Mesodermal cell (in vitro differentiated cells): ENCODE measurements around the gene IL36G.

Source experiments
- H3K27ac ChIP-seq: 2 replicates; pipeline ENCODE4 v1.7.0; 2013; ENCODE audit warnings: mild to moderate bottlenecking, low read depth, low read length, moderate library complexity; ENCODE audit not compliant: severe bottlenecking
- H3K36me3 ChIP-seq: 2 replicates; pipeline ENCODE4 v1.7.1; 2013; ENCODE audit warnings: mild to moderate bottlenecking, low read length, moderate library complexity; ENCODE audit not compliant: control insufficient read depth, insufficient read depth
- H3K4me1 ChIP-seq: one replicate; pipeline ENCODE4 v1.7.1; 2013; ENCODE audit warnings: mild to moderate bottlenecking, low read length; ENCODE audit not compliant: insufficient read depth, control insufficient read depth, poor library complexity, severe bottlenecking
- H3K4me3 ChIP-seq: 2 replicates; pipeline ENCODE4 v1.7.0; 2013; ENCODE audit warnings: low read length, control low read depth, mild to moderate bottlenecking; ENCODE audit not compliant: insufficient read depth, poor library complexity, severe bottlenecking; ENCODE audit errors: extremely low read depth
- H3K9me3 ChIP-seq: 2 replicates; pipeline ENCODE4 v1.7.1; 2013; ENCODE audit warnings: mild to moderate bottlenecking, low read length, moderate library complexity; ENCODE audit not compliant: control insufficient read depth
- WGBS, 2 experiments: methylation state at CpG; one replicate each; pipeline ENCODE4 v1.1.5; 2013; ENCODE audit warnings: missing lambda C conversion rate in 2 of 2; ENCODE audit not compliant: insufficient coverage in 2 of 2; 5-methylcytosine and 5-hydroxymethylcytosine counted together

Gene IL36G

DNA sequence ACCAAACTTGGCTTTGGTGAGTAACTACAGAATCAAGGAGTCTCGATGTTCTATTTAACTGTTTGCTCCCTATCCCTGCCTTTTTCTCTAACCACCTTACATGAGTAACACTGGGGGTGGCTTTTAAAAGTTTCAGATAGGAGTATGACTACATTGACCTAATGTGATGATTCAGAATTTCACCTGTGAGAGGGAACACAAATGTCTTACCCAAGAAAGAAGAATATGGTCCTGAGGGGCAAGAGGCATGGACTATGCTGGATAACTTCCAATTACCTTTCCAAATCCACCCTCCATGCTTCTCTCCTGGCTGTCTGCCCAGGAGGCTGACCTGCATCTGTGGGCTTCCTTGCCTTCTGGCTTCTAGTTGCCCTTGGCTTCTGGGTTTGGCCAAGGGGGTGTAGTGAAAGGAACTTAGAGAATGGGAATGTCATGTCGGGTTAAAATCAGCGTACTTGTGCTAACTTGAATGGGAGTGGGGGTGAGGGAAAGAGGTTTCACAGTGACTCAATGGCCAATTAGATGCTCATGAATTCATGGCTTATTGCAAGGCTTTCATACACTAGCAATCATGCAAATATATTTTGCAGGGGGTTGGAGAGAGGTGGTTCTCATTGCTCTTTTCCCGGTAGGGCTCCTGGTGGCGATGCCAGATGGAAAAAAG, 5.3 kb upstream of the IL36G start:
- H3K4me3 ChIP-seq = no peak overlapping the region
- H3K36me3 ChIP-seq = no peaks in the 10 kb centered on the region
- no peak overlapping the region for H3K27ac ChIP-seq
- no peaks in the 10 kb centered on the region for H3K9me3 ChIP-seq
- no peaks in the 10 kb centered on the region for H3K4me1 ChIP-seq
- WGBS, 2 experiments = 93 to 100% methylated on average over 2 to 4 of the region's 5 CpGs

DNA sequence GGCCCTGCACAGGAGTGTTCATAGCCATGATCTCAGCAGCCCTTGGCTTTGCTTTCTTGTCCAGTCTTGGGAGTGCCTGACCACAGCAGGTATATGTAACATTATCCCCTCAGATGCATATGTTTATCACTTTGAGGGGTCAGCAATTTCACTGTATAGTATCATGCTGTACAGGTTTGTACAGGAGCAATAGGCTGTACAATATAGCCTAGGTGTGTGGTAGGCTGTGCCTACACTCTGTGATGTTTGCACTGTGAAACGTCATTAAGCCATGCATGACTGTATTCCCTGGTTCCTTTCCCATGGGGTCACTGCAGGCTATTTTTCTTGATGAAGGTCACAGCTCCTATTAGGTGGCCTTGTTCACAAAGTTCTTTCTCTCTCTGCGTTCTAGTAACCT, 4.7 kb upstream of the IL36G start:
- WGBS, 2 experiments = 52 to 56% methylated on average over 2 of the region's 2 CpGs
- Histone ChIP-seq H3K9me3 (no peaks in the 10 kb centered on the region), H3K4me1 (no peaks in the 10 kb centered on the region), H3K36me3 (no peaks in the 10 kb centered on the region), H3K4me3 (no peak overlapping the region), H3K27ac (no peak overlapping the region)

DNA sequence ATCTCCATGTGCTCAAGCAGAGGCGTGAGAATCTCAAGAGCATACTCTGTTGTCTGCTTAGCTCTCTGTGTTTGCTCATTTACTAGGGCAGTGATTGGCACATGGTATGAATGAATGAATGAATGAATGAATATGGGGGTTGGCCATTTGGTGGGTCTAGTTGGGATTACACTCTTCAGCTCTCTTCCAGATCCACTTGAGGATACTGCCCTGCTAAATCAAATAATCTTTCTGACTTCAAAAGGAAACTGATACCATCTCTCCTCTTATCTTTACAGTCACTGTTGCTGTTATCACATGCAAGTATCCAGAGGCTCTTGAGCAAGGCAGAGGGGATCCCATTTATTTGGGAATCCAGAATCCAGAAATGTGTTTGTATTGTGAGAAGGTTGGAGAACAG, 1.9 kb downstream of the IL36G start:
- no peaks in the 10 kb centered on the region for H3K4me1 ChIP-seq
- H3K27ac ChIP-seq = no peak overlapping the region
- H3K36me3 ChIP-seq = no peaks in the 10 kb centered on the region
- no peak overlapping the region for H3K4me3 ChIP-seq
- 100% methylated on average over 1 of the region's 1 CpG; no CpG with 5 or more reads in 1 of the 2 experiments for WGBS, 2 experiments
- H3K9me3 ChIP-seq = no peaks in the 10 kb centered on the region

DNA sequence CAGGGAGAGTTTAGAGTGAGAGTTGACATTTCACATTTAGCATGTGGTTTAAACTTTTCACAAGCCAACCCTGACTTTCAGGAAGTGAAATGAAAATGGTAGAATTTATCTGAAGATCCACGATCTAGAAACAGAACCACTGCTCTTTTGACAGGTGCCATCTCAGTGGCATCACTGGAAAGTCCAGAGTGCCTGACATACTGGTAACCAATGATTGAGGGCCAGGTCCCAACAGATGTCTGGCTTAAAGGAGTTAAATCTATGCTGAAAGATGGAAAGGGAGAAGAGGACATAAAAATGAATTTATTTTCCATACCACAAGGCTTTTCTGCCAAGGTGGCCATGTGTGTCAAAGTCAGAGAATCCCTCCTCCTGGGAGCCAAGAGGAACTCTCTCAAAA, 2.7 kb downstream of the IL36G start:
- H3K27ac ChIP-seq = no peak overlapping the region
- no peaks in the 10 kb centered on the region for H3K4me1 ChIP-seq
- WGBS, 2 experiments = 67 to 100% methylated on average over 1 of the region's 1 CpG
- H3K9me3 ChIP-seq = no peaks in the 10 kb centered on the region
- no peaks in the 10 kb centered on the region for H3K36me3 ChIP-seq
- H3K4me3 ChIP-seq = no peak overlapping the region

DNA sequence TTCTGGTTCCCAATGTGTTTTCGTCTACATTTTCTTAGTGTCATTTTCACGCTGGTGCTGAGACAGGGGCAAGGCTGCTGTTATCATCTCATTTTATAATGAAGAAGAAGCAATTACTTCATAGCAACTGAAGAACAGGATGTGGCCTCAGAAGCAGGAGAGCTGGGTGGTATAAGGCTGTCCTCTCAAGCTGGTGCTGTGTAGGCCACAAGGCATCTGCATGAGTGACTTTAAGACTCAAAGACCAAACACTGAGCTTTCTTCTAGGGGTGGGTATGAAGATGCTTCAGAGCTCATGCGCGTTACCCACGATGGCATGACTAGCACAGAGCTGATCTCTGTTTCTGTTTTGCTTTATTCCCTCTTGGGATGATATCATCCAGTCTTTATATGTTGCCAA, 7.3 kb downstream of the IL36G start:
- H3K27ac ChIP-seq = no peak overlapping the region
- no peaks in the 10 kb centered on the region for H3K36me3 ChIP-seq
- no peaks in the 10 kb centered on the region for H3K4me1 ChIP-seq
- peaks cover 3% of the 10 kb centered on the region for H3K9me3 ChIP-seq
- H3K4me3 ChIP-seq = no peak overlapping the region
- WGBS, 2 experiments = 100% methylated on average over 1 of the region's 5 CpGs; no CpG with 5 or more reads in 1 of the 2 experiments

DNA sequence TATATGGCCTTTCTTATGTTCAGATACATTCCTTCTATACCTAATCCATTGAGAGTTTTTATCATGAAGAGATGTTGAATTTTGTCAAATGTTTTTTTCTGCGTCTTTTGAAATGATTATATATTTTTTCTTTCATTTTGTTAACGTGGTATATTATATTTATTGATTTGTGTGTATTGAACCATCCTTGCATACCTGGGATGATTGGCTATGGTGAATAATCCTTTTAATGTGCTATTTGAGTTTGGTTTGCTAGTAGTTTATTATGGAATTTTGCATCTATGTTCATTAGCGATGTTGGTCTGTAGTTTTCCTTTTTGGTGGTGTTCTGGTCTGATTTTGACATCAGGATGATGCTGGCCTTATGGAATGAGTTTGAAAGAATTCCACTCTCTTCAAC, 11.8 kb downstream of the IL36G start:
- no peak overlapping the region for H3K4me3 ChIP-seq
- peaks cover 7% of the 10 kb centered on the region for H3K9me3 ChIP-seq
- no peaks in the 10 kb centered on the region for H3K4me1 ChIP-seq
- no peak overlapping the region for H3K27ac ChIP-seq
- WGBS, 2 experiments = 67 to 85% methylated on average over 1 to 3 of the region's 3 CpGs
- no peaks in the 10 kb centered on the region for H3K36me3 ChIP-seq

DNA sequence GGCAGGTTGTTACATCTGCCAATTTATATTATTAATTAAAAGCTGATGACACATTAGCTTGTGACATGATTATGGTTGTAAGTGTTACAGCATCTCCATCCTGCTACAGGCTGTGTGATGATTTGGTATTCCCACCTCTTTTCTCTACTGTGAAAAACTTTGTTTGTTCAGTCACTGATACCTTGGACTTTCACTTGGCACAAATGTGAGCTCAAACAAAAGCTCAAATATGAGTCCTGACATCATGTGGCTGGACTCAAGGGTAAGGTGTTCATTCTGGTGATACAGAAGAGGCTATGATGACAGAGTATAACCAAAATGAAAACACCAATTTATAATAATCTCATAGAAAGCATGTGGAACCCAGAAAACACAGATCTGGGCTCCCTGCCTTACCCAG, 16.0 kb downstream of the IL36G start:
- no peak overlapping the region for H3K27ac ChIP-seq
- H3K4me1 ChIP-seq = no peaks in the 10 kb centered on the region
- no peaks in the 10 kb centered on the region for H3K36me3 ChIP-seq
- no peak overlapping the region for H3K4me3 ChIP-seq
- H3K9me3 ChIP-seq = peaks cover 7% of the 10 kb centered on the region

DNA sequence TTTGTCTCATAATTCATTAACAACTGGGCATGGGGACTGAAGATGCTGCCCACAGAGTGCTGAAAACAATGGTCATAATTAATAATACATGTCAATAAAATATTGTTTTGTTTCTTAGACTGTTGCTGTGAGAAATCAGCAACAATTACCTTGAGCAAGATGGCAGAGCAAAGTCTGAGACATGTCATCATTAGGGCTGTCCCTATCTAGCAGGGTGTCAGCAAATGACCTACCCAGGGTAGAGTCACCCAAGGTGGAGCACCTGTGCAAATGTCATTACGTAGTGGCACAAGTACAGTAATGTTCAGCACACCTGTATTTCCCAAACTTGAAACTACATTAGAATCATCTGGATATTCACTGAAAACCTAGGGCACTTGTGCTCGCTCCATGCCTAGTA, 16.8 kb downstream of the IL36G start:
- peaks cover 10% of the 10 kb centered on the region for H3K9me3 ChIP-seq
- H3K4me3 ChIP-seq = no peak overlapping the region
- no peaks in the 10 kb centered on the region for H3K4me1 ChIP-seq
- H3K36me3 ChIP-seq = no peaks in the 10 kb centered on the region
- whole genome bisulfite sequencing, 2 experiments = 88% methylated on average over 1 of the region's 2 CpGs; no CpG with 5 or more reads in 1 of the 2 experiments
- H3K27ac ChIP-seq = no peak overlapping the region

DNA sequence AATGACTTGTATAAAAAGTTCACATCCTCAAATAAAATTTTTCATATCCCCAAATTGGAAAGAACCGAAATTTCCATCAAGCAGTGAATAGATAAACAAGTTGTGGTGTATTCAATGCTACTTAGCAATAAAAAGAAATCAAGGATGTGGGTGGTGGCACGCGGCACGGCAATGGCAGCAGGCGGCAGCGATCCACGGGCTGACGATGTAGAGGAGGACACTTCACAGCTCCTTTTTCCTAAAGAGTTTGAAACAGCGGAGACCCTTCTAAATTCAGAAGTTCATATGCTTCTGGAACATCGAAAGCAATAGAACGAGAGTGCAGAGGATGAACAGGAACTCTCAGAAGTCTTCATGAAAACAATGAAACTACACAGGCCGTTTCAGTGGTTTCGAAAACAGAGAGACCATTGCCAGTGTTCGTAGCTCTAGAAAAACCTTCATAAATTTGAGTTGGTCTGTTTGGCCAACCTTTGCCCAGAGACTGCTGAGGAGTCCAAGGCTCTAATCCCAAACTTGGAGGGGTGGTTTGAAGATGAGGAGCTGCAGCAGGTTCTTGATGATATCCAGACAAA, 17.6 kb downstream of the IL36G start:
- peaks cover 14% of the 10 kb centered on the region for H3K9me3 ChIP-seq
- WGBS, 2 experiments = 86 to 98% methylated on average over 13 of the region's 14 CpGs
- H3K4me1 ChIP-seq = no peaks in the 10 kb centered on the region
- no peak overlapping the region for H3K4me3 ChIP-seq
- no peaks in the 10 kb centered on the region for H3K36me3 ChIP-seq
- H3K27ac ChIP-seq = no peak overlapping the region

DNA sequence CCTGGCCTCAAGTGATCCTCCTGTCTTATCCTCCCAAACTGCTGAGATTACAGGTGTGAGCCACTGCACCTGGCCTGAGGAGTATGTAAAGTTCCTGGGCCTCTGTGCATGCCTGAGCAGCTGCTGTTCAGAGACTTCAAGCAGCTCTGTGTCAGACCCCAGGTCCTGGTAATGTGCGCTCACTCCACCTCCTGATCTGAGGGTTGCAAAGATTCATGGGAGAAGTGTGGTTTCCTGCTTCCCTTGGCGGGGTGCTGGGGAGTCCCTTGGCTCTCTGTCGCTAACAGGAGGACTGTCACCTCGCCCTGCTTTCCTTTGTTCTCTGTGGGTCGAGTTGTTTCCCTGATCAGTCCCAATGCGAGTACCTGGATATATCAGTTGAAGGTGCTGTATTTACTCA, 18.8 kb downstream of the IL36G start:
- 88 to 89% methylated on average over 5 to 6 of the region's 6 CpGs for WGBS, 2 experiments
- Histone ChIP-seq H3K27ac (no peak overlapping the region), H3K4me3 (no peak overlapping the region), H3K4me1 (no peaks in the 10 kb centered on the region), H3K36me3 (no peaks in the 10 kb centered on the region), H3K9me3 (peaks cover 14% of the 10 kb centered on the region)

DNA sequence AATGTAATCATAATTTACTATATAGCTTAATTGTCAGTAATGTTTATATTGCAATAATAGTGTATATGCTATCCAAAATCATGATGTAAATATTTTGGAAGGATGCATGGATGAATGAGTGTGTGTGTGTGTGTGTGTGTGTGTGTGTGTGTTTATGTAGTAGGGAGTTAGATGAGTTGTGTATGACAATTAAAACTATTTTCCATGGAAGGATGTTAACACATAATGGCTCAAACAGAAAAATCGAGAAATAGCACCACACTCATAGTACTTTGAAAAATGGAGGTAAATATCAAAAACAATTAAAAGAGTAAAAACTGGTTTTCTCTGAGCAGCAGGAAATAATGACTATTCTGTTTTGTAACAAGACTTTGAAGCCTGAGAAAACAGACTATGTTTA, 19.3 kb downstream of the IL36G start:
- no peak overlapping the region for H3K27ac ChIP-seq
- peaks cover 10% of the 10 kb centered on the region for H3K9me3 ChIP-seq
- no peak overlapping the region for H3K4me3 ChIP-seq
- WGBS, 2 experiments = no CpG with 5 or more reads among the region's 1 CpG
- H3K36me3 ChIP-seq = no peaks in the 10 kb centered on the region
- H3K4me1 ChIP-seq = no peaks in the 10 kb centered on the region
